Peyer's patch (tissue), 4 donors: ENCODE results near the gene ZSCAN21. TPM values are rescaled to one million over a fixed set of nuclear protein-coding genes. Genes with fewer than 3 reads are reported as not detected.

Experiments used
- DNase-seq, 3 donors: peaks; one replicate each; pipeline ENCODE4 v3.0.0-alpha.2; 2017 to 2019
- H3K27ac ChIP-seq, 4 donors: fragments of 200-600 bp; sonication (generic); one replicate each; pipeline ENCODE4 v1.5.1; 2016 to 2019
- H3K27me3 ChIP-seq, 2 donors: fragments of 200-600 bp; sonication (generic); one replicate each; pipeline ENCODE4 v1.5.1; 2019
- H3K36me3 ChIP-seq, 3 donors: fragments of 200-600 bp; sonication (generic); one replicate each; pipeline ENCODE4 v1.5.1; 2016 to 2019
- H3K4me1 ChIP-seq, 4 donors: fragments of 200-600 bp; sonication (generic); one replicate each; pipeline ENCODE4 v1.5.1; 2016 to 2019
- H3K4me3 ChIP-seq, 4 donors: fragments of 200-600 bp; sonication (generic); 1 replicate in 3 of 4; 2 replicates in 1 of 4; pipeline ENCODE4 v1.5.1; 2016 to 2019; ENCODE audit warnings: mild to moderate bottlenecking in 1 of 4
- H3K9me3 ChIP-seq, 4 donors: fragments of 200-600 bp; sonication (generic); one replicate each; pipeline ENCODE4 v1.5.1; 2016 to 2019; ENCODE audit warnings: mild to moderate bottlenecking in 1 of 4
- POLR2A ChIP-seq, 2 donors: fragments of 450-650 bp; IDR thresholded peaks; one replicate each; pipeline ENCODE4 v1.5.1; 2017; ENCODE audit warnings: antibody characterized with exemption in 2 of 2, mild to moderate bottlenecking in 2 of 2, moderate library complexity in 2 of 2
- total RNA-seq, 4 donors: library from RNA; depleted of rRNA; stranded (reverse); fragments of >200 nt; gene quantifications; one replicate each; pipeline ENCODE4 v1.1.0, GENCODE V29; 2016
- TF ChIP-seq, protein P1 (sequence below), 6 experiments: fragments of 450-650 bp in 4 of 6; fragments of 200-600 bp in 2 of 6; sonication (generic) in 1 of 6; IDR thresholded peaks; one replicate each; pipeline ENCODE4 v1.5.1; 2017 to 2019; ENCODE audit warnings: antibody characterized with exemption in 6 of 6, mild to moderate bottlenecking in 3 of 6, moderate library complexity in 1 of 6

Gene ZSCAN21
- total RNA-seq, 4 donors from 2014 or later: 8.4 to 30.5 (median 12.0) TPM

- DNase-seq: no peak
- no peak for TF ChIP-seq POLR2A (IDR thresholded peaks at IDR 0.05)
- TF ChIP-seq, protein P1, sequence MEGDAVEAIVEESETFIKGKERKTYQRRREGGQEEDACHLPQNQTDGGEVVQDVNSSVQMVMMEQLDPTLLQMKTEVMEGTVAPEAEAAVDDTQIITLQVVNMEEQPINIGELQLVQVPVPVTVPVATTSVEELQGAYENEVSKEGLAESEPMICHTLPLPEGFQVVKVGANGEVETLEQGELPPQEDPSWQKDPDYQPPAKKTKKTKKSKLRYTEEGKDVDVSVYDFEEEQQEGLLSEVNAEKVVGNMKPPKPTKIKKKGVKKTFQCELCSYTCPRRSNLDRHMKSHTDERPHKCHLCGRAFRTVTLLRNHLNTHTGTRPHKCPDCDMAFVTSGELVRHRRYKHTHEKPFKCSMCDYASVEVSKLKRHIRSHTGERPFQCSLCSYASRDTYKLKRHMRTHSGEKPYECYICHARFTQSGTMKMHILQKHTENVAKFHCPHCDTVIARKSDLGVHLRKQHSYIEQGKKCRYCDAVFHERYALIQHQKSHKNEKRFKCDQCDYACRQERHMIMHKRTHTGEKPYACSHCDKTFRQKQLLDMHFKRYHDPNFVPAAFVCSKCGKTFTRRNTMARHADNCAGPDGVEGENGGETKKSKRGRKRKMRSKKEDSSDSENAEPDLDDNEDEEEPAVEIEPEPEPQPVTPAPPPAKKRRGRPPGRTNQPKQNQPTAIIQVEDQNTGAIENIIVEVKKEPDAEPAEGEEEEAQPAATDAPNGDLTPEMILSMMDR (IDR thresholded peaks at IDR 0.05): no peak
- H3K27me3 ChIP-seq: no peaks in the 10 kb centered on the region
- H3K4me1 ChIP-seq: peaks cover 0 to 28% (median 11%) of the 10 kb centered on the region in 4 donors
- H3K36me3 ChIP-seq: peaks cover 0 to 3% (median 0%) of the 10 kb centered on the region in 3 donors
- H3K27ac ChIP-seq: peak overlapping the region in 3 of 4 donors; percentile 82 to 94 (median 90)
- H3K9me3 ChIP-seq: no peaks in the 10 kb centered on the region
- H3K4me3 ChIP-seq: no peak overlapping the region
These were observed 33.4 kb downstream of the ZSCAN21 start for GRCh38 chr7:100082978-100083377.

- H3K4me3 ChIP-seq: no peak overlapping the region
- TF ChIP-seq POLR2A (IDR thresholded peaks at IDR 0.05): no peak
- TF ChIP-seq, protein P1 (IDR thresholded peaks at IDR 0.05): no peak
- H3K27me3 ChIP-seq: no peaks in the 10 kb centered on the region
- peaks cover 0 to 3% (median 0%) of the 10 kb centered on the region in 3 donors for H3K36me3 ChIP-seq
- DNase-seq: no peak
- no peaks in the 10 kb centered on the region for H3K9me3 ChIP-seq
- H3K27ac ChIP-seq: no peak overlapping the region
- peaks cover 0 to 25% (median 8%) of the 10 kb centered on the region in 4 donors for H3K4me1 ChIP-seq
These were observed 35.9 kb downstream of the ZSCAN21 start for GRCh38 chr7:100085515-100085914.

- peak overlapping the region in 2 of 4 donors; percentile 12 to 87 for H3K27ac ChIP-seq
- H3K27me3 ChIP-seq: no peaks in the 10 kb centered on the region
- TF ChIP-seq, protein P1 (IDR thresholded peaks at IDR 0.05): no peak
- no peak for TF ChIP-seq POLR2A (IDR thresholded peaks at IDR 0.05)
- H3K4me1 ChIP-seq: peaks cover 0 to 23% (median 5%) of the 10 kb centered on the region in 4 donors
- no peaks in the 10 kb centered on the region for H3K9me3 ChIP-seq
- H3K36me3 ChIP-seq: peaks cover 0 to 20% (median 0%) of the 10 kb centered on the region in 3 donors
- no peak for DNase-seq
- H3K4me3 ChIP-seq: no peak overlapping the region
These were observed 37.6 kb downstream of the ZSCAN21 start for GRCh38 chr7:100087055-100087750.

DNA sequence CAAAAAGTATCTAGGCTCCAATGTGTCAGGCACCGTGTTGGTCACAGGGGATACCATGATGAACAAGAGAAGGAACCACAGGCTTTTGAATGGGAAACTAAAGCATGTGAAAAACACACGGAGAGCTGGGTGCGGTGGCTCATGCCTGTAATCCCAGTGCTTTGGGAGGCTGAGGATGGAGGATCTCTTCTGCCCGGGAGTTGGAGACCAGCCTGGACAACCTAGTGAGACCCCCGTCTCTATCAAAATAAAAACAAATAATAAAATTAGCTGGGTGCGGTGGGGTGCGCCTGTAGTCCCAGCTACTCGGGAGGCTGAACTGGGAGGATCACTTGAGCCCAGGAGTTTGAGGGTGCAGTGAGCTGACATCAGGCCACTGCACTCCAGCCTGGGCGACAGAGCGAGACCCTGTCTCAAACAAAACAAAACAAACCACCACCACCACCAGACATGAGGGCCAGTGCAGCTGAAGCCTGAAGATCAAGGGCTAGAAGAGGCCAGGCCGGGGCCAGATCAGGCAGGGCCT, 38.6 kb downstream of the ZSCAN21 start:
- H3K27me3 ChIP-seq: no peaks in the 10 kb centered on the region
- H3K4me1 ChIP-seq: peaks cover 0 to 19% (median 0%) of the 10 kb centered on the region in 4 donors
- peak overlapping the region; percentile 79 to 94 (median 87) for H3K27ac ChIP-seq
- no peak for DNase-seq
- H3K4me3 ChIP-seq: peak overlapping the region; percentile 72 to 86 (median 82)
- H3K9me3 ChIP-seq: no peaks in the 10 kb centered on the region
- TF ChIP-seq, protein P1 (IDR thresholded peaks at IDR 0.05): no peak
- no peak for TF ChIP-seq POLR2A (IDR thresholded peaks at IDR 0.05)
- H3K36me3 ChIP-seq: peaks cover 0 to 29% (median 0%) of the 10 kb centered on the region in 3 donors

GRCh38 chr7:100088621-100089457, 39.3 kb downstream of the ZSCAN21 start, which contains the start of gene COPS6:
COPS6 (plus strand) TSS chr7:100088969; CDS start chr7:100088991, 22 bp downstream.
- Histone ChIP-seq H3K27ac (peak within 1 kb of the TSS; percentile 79 to 94 (median 87)), H3K27me3 (no peaks in the 10 kb centered on the region), H3K9me3 (no peaks in the 10 kb centered on the region), H3K36me3 (peaks cover 0 to 36% (median 0%) of the 10 kb centered on the region in 3 donors), H3K4me1 (peaks cover 0 to 19% (median 0%) of the 10 kb centered on the region in 4 donors), H3K4me3 (peak within 1 kb of the TSS; percentile 72 to 86 (median 82))
- TF ChIP-seq, protein P1 (IDR thresholded peaks at IDR 0.05): peak in 1 of 6 experiments; percentile 23
- TF ChIP-seq POLR2A (IDR thresholded peaks at IDR 0.05): peak; percentile 68 to 77
- peak; percentile 84 to 92 (median 92) for DNase-seq
